ENCODE measurements around the gene DYSF. TPM values are rescaled to one million over a fixed set of nuclear protein-coding genes. Genes with fewer than 3 reads are reported as not detected.

Gene DYSF
- total RNA-seq, 1 experiment from 2014 or later = 0.31 TPM

GRCh38 chr2:71455741-71456569 lies 2.6 kb downstream of the DYSF start:
- intact Hi-C loops (cut with micrococcal nuclease; ENCODE audit: unreplicated experiment) = no loop called here
- ChIA-PET POLR2A (interaction anchor here (0.7 kb wide), 1 partner anchor 11 kb away, joined by 3 read pairs; no protein-coding TSS in a partner anchor), CTCF (no interaction called here)
- H3K27ac ChIP-seq (ENCODE audit: low read length) = no peak overlapping the region
- H3K4me1 ChIP-seq (ENCODE audit: control insufficient read depth, insufficient read depth, low read length) = no peaks in the 10 kb centered on the region; the same call in 1 of the 2 replicates
- no peak for DNase-seq (ENCODE audit: low read depth, low spot score)
- no peaks in the 10 kb centered on the region; the same call in 1 of the 2 replicates for H3K27me3 ChIP-seq (ENCODE audit: control insufficient read depth, insufficient read depth, low read length)
- no peak for TF ChIP-seq POLR2AphosphoS5 (IDR thresholded peaks at IDR 0.05; ENCODE audit: low read depth, low read length)
- no peak for TF ChIP-seq CTCF (IDR thresholded peaks at IDR 0.05)
- TF ChIP-seq TCF7L2 (IDR thresholded peaks at IDR 0.05; ENCODE audit: low read depth, low read length) = no peak
- TF ChIP-seq SIN3A (IDR thresholded peaks at IDR 0.05; ENCODE audit: borderline replicate concordance, insufficient read depth, low read depth, low read length) = no peak
- TF ChIP-seq REST (IDR thresholded peaks at IDR 0.05; ENCODE audit: insufficient read depth in 1 of 2, low read depth in 2 of 2, low read length in 1 of 2) = no peak
- no TSS peak for BruUV-seq (replicated peaks)
- no peak overlapping the region for H3K4me3 ChIP-seq (ENCODE audit: low read depth in 2 of 2, low read length in 2 of 2)
- H3K9me3 ChIP-seq (ENCODE audit: control insufficient read depth, insufficient read depth, low read depth, low read length) = no peaks in the 10 kb centered on the region
- ATAC-seq = no peak
- in situ Hi-C loops (cut with HindIII; ENCODE audit: low pct_unique_long_range_greater_than_20kb, low sequenced_read_pairs) = no loop called here
- H3K36me3 ChIP-seq (ENCODE audit: control insufficient read depth, insufficient read depth, low read length) = no peaks in the 10 kb centered on the region

- POLR2A ChIA-PET = no interaction called here
- no TSS peak for BruUV-seq (replicated peaks)
Measured at GRCh38 chr2:71456617-71457016, 3.3 kb downstream of the DYSF start.

More at GRCh38 chr2:71456617-71457016, 3.3 kb downstream of the DYSF start:
- Histone ChIP-seq H3K9me3 (ENCODE audit: control insufficient read depth, insufficient read depth, low read depth, low read length) (no peaks in the 10 kb centered on the region), H3K4me1 (ENCODE audit: control insufficient read depth, insufficient read depth, low read length) (no peaks in the 10 kb centered on the region; the same call in 1 of the 2 replicates), H3K27me3 (ENCODE audit: control insufficient read depth, insufficient read depth, low read length) (no peaks in the 10 kb centered on the region; the same call in 1 of the 2 replicates), H3K4me3 (ENCODE audit: low read depth in 2 of 2, low read length in 2 of 2) (no peak overlapping the region), H3K27ac (ENCODE audit: low read length) (no peak overlapping the region), H3K36me3 (ENCODE audit: control insufficient read depth, insufficient read depth, low read length) (no peaks in the 10 kb centered on the region)
- DNase-seq (ENCODE audit: low read depth, low spot score) (no peak), ATAC-seq (no peak)
- intact Hi-C loops (cut with micrococcal nuclease; ENCODE audit: unreplicated experiment) = no loop called here
- TF ChIP-seq POLR2AphosphoS5 (IDR thresholded peaks at IDR 0.05; ENCODE audit: low read depth, low read length) (no peak), REST (IDR thresholded peaks at IDR 0.05; ENCODE audit: insufficient read depth in 1 of 2, low read depth in 2 of 2, low read length in 1 of 2) (no peak), TCF7L2 (IDR thresholded peaks at IDR 0.05; ENCODE audit: low read depth, low read length) (no peak), CTCF (IDR thresholded peaks at IDR 0.05) (no peak), SIN3A (IDR thresholded peaks at IDR 0.05; ENCODE audit: borderline replicate concordance, insufficient read depth, low read depth, low read length) (no peak)
- CTCF ChIA-PET = no interaction called here
- in situ Hi-C loops (cut with HindIII; ENCODE audit: low pct_unique_long_range_greater_than_20kb, low sequenced_read_pairs) = no loop called here
